ENCODE data around the gene B3GAT1. TPM values are rescaled to one million over a fixed set of nuclear protein-coding genes. Genes with fewer than 3 reads are reported as not detected.

B3GAT1 gene
- total and polyA plus RNA-seq, 4 donors = 0.03 to 0.49 (median 0.27) TPM

GRCh38 chr11:134374171-134374570 lies 37.9 kb downstream of the B3GAT1 start:
- WGBS, 2 donors = 74 to 81% methylated on average over 9 of the region's 9 CpGs

GRCh38 chr11:134373591-134374052 lies 38.4 kb downstream of the B3GAT1 start:
- H3K36me3 ChIP-seq (ENCODE audit: control insufficient read depth in 4 of 4, insufficient read depth in 4 of 4, low read length in 4 of 4) = no peaks in the 10 kb centered on the region
- no peak overlapping the region for H3K4me3 ChIP-seq
- H3K4me1 ChIP-seq (ENCODE audit: control insufficient read depth in 5 of 5, insufficient read depth in 5 of 5, low read length in 5 of 5) = no peaks in the 10 kb centered on the region
- H3K27ac ChIP-seq (ENCODE audit: low read depth in 1 of 2, low read length in 1 of 2) = no peak overlapping the region
- no peaks in the 10 kb centered on the region for H3K27me3 ChIP-seq (ENCODE audit: control insufficient read depth in 3 of 3, insufficient read depth in 3 of 3, low read length in 2 of 3)
- no peak for DNase-seq
- WGBS, 2 donors = 87 to 89% methylated on average over 14 of the region's 14 CpGs
- H3K9me3 ChIP-seq (ENCODE audit: control insufficient read depth in 4 of 4, insufficient read depth in 3 of 4, low read length in 3 of 4) = no peaks in the 10 kb centered on the region
- TF ChIP-seq CTCF (IDR thresholded peaks at IDR 0.05; ENCODE audit: control extremely low read depth, extremely low read depth) = no peak
- no peak overlapping the region for H3K9ac ChIP-seq (ENCODE audit: insufficient read depth in 1 of 2, low read length in 2 of 2)
- ATAC-seq (ENCODE audit: insufficient read depth, low FRiP score) = no peak

More at GRCh38 chr11:134374171-134374570, 37.9 kb downstream of the B3GAT1 start:
- DNase-seq (no peak), ATAC-seq (ENCODE audit: insufficient read depth, low FRiP score) (no peak)
- Histone ChIP-seq H3K4me3 (no peak overlapping the region), H3K9ac (ENCODE audit: insufficient read depth in 1 of 2, low read length in 2 of 2) (no peak overlapping the region), H3K27ac (ENCODE audit: low read depth in 1 of 2, low read length in 1 of 2) (no peak overlapping the region), H3K27me3 (ENCODE audit: control insufficient read depth in 3 of 3, insufficient read depth in 3 of 3, low read length in 2 of 3) (no peaks in the 10 kb centered on the region), H3K4me1 (ENCODE audit: control insufficient read depth in 5 of 5, insufficient read depth in 5 of 5, low read length in 5 of 5) (no peaks in the 10 kb centered on the region), H3K9me3 (ENCODE audit: control insufficient read depth in 4 of 4, insufficient read depth in 3 of 4, low read length in 3 of 4) (peaks cover 0 to 2% (median 0%) of the 10 kb centered on the region in 4 donors), H3K36me3 (ENCODE audit: control insufficient read depth in 4 of 4, insufficient read depth in 4 of 4, low read length in 4 of 4) (no peaks in the 10 kb centered on the region)
- no peak for TF ChIP-seq CTCF (IDR thresholded peaks at IDR 0.05; ENCODE audit: control extremely low read depth, extremely low read depth)

GRCh38 chr11:134372961-134373360 lies 39.1 kb downstream of the B3GAT1 start:
- 82 to 86% methylated on average over 8 of the region's 8 CpGs for WGBS, 2 donors
- Histone ChIP-seq H3K4me3 (no peak overlapping the region), H3K36me3 (ENCODE audit: control insufficient read depth in 4 of 4, insufficient read depth in 4 of 4, low read length in 4 of 4) (no peaks in the 10 kb centered on the region), H3K27ac (ENCODE audit: low read depth in 1 of 2, low read length in 1 of 2) (no peak overlapping the region), H3K27me3 (ENCODE audit: control insufficient read depth in 3 of 3, insufficient read depth in 3 of 3, low read length in 2 of 3) (no peaks in the 10 kb centered on the region), H3K9me3 (ENCODE audit: control insufficient read depth in 4 of 4, insufficient read depth in 3 of 4, low read length in 3 of 4) (no peaks in the 10 kb centered on the region), H3K9ac (ENCODE audit: insufficient read depth in 1 of 2, low read length in 2 of 2) (no peak overlapping the region), H3K4me1 (ENCODE audit: control insufficient read depth in 5 of 5, insufficient read depth in 5 of 5, low read length in 5 of 5) (no peaks in the 10 kb centered on the region)
- DNase-seq (no peak), ATAC-seq (ENCODE audit: insufficient read depth, low FRiP score) (no peak)
- TF ChIP-seq CTCF (IDR thresholded peaks at IDR 0.05; ENCODE audit: control extremely low read depth, extremely low read depth) = no peak

- Histone ChIP-seq H3K4me3 (no peak overlapping the region), H3K27me3 (ENCODE audit: control insufficient read depth in 3 of 3, insufficient read depth in 3 of 3, low read length in 2 of 3) (no peaks in the 10 kb centered on the region), H3K9me3 (ENCODE audit: control insufficient read depth in 4 of 4, insufficient read depth in 3 of 4, low read length in 3 of 4) (no peaks in the 10 kb centered on the region), H3K4me1 (ENCODE audit: control insufficient read depth in 5 of 5, insufficient read depth in 5 of 5, low read length in 5 of 5) (no peaks in the 10 kb centered on the region), H3K27ac (ENCODE audit: low read depth in 1 of 2, low read length in 1 of 2) (no peak overlapping the region), H3K9ac (ENCODE audit: insufficient read depth in 1 of 2, low read length in 2 of 2) (no peak overlapping the region), H3K36me3 (ENCODE audit: control insufficient read depth in 4 of 4, insufficient read depth in 4 of 4, low read length in 4 of 4) (no peaks in the 10 kb centered on the region)
- ATAC-seq (ENCODE audit: insufficient read depth, low FRiP score) = no peak
- WGBS, 2 donors = 79 to 83% methylated on average over 10 of the region's 10 CpGs
- TF ChIP-seq CTCF (IDR thresholded peaks at IDR 0.05; ENCODE audit: control extremely low read depth, extremely low read depth) = no peak
- no peak for DNase-seq
Observed at GRCh38 chr11:134372536-134372935, 39.5 kb downstream of the B3GAT1 start.
